GM18867 (cell line): ENCODE data around the gene UBAC1.
"Not testable (repeated sequence)": the region's sequence is repeated elsewhere in the genome, so short reads cannot be mapped to it uniquely, and the experiment has no call there.

Source experiments
- ATAC-seq: cut with Tn5 transposase; IDR thresholded peaks from one replicate; pipeline ENCODE4 v1.9.1; 2021; ENCODE audit warnings: mild to moderate bottlenecking, moderate library complexity; ENCODE audit not compliant: unreplicated experiment

The UBAC1 gene

GRCh38 chr9:135905380-135906258 is 55.6 kb downstream of the UBAC1 start:
- no peak for ATAC-seq

GRCh38 chr9:135903786-135904520 is 57.2 kb downstream of the UBAC1 start:
- ATAC-seq: no peak

- ATAC-seq: no peak
Observed at GRCh38 chr9:135903358-135903656, 57.9 kb downstream of the UBAC1 start.

- ATAC-seq: no peak
Observed at GRCh38 chr9:135902655-135903357, 58.4 kb downstream of the UBAC1 start.

GRCh38 chr9:135901826-135902225 is 59.3 kb downstream of the UBAC1 start:
- ATAC-seq: no peak

- no peak for ATAC-seq
Observed at GRCh38 chr9:135901031-135901758, 60.0 kb downstream of the UBAC1 start.

- ATAC-seq: no peak
Observed at GRCh38 chr9:135898634-135899407, 62.4 kb downstream of the UBAC1 start.

GRCh38 chr9:135896626-135897025 is 64.5 kb downstream of the UBAC1 start:
- no peak for ATAC-seq

GRCh38 chr9:135896205-135896604 is 65.0 kb downstream of the UBAC1 start:
- ATAC-seq: no peak

GRCh38 chr9:135895202-135895848 is 65.8 kb downstream of the UBAC1 start:
- no peak for ATAC-seq

- ATAC-seq: no peak
Observed at GRCh38 chr9:135893104-135893503, 68.1 kb downstream of the UBAC1 start.

GRCh38 chr9:135892327-135892726 is 68.8 kb downstream of the UBAC1 start:
- ATAC-seq: not testable (repeated sequence)

- ATAC-seq: no peak
Observed at GRCh38 chr9:135891027-135891631, 70.0 kb downstream of the UBAC1 start.

- no peak for ATAC-seq
Observed at GRCh38 chr9:135890190-135891026, 70.8 kb downstream of the UBAC1 start.

GRCh38 chr9:135889564-135890189 is 71.5 kb downstream of the UBAC1 start:
- no peak for ATAC-seq

- no peak for ATAC-seq
Observed at GRCh38 chr9:135888766-135889394, 72.3 kb downstream of the UBAC1 start.

- no peak for ATAC-seq
Observed at GRCh38 chr9:135888126-135888765, 72.9 kb downstream of the UBAC1 start.
